ENCODE measurements around the gene GALNT18.

- no peak for TF ChIP-seq CTCF (conservative IDR thresholded peaks at IDR 0.05; ENCODE audit: low read length)
- TF ChIP-seq EZH2phosphoT487 (IDR thresholded peaks at IDR 0.05; ENCODE audit: borderline replicate concordance, low read depth, low read length), result no peak
These were observed 14.9 kb upstream of the GALNT18 start for GRCh38 chr11:11636671-11637070.

Data from OCI-LY7 (cell line).